GM12872 (cell line): ENCODE measurements around the gene ZFYVE9.

Experiments used
- TF ChIP-seq, protein P1 (sequence below): IDR thresholded peaks from 3 replicates; pipeline ENCODE4 v1.5.1; 2011; ENCODE audit warnings: low read depth, mild to moderate bottlenecking, low read length, moderate library complexity; ENCODE audit not compliant: insufficient read depth

Gene ZFYVE9

DNA sequence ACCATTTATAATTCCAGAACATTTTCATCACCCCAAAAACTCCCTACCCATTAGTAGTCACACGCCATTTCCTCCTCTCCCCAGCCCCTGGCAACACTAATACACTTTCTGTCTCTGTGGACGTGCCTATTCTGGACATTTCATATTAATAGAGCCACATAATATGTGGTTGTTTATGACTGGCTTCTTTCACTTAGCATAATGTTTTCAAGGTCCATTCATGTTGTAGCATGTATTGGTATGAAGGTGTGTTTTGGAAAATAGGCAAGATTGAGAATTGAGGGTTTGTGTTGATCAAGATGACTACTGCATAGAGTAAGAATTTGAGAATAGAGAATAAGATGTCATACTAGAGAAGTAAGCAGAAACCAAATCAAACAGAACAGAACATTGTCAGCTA, 67.5 kb downstream of the ZFYVE9 start:
- TF ChIP-seq, protein P1, sequence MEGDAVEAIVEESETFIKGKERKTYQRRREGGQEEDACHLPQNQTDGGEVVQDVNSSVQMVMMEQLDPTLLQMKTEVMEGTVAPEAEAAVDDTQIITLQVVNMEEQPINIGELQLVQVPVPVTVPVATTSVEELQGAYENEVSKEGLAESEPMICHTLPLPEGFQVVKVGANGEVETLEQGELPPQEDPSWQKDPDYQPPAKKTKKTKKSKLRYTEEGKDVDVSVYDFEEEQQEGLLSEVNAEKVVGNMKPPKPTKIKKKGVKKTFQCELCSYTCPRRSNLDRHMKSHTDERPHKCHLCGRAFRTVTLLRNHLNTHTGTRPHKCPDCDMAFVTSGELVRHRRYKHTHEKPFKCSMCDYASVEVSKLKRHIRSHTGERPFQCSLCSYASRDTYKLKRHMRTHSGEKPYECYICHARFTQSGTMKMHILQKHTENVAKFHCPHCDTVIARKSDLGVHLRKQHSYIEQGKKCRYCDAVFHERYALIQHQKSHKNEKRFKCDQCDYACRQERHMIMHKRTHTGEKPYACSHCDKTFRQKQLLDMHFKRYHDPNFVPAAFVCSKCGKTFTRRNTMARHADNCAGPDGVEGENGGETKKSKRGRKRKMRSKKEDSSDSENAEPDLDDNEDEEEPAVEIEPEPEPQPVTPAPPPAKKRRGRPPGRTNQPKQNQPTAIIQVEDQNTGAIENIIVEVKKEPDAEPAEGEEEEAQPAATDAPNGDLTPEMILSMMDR = no peak

GRCh38 chr1:52210044-52210443, 68.2 kb downstream of the ZFYVE9 start:
- TF ChIP-seq, protein P1 = no peak

- TF ChIP-seq, protein P1 = no peak
Measured at GRCh38 chr1:52216907-52217458, 75.1 kb downstream of the ZFYVE9 start.

- TF ChIP-seq, protein P1 = no peak
Measured at GRCh38 chr1:52225174-52225573, 83.3 kb downstream of the ZFYVE9 start.

DNA sequence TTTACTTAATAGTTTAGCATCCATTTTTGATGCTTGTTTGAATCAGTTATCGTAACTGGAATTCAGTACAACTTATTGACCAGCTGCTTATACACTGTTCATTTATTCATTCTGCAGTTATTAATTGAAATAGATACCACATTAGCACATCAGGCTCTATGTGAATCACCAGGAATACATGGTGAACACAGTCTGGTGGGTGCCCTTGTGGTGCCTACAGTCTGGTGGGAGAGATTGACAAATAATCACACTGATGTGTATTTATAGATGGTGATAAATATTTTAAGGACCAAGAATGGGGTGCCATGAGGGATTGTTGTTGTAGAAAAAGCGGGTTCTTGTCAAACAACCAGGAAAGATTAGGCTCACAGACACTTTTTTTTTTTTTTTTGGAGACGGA, 87.6 kb downstream of the ZFYVE9 start:
- TF ChIP-seq, protein P1 = no peak

DNA sequence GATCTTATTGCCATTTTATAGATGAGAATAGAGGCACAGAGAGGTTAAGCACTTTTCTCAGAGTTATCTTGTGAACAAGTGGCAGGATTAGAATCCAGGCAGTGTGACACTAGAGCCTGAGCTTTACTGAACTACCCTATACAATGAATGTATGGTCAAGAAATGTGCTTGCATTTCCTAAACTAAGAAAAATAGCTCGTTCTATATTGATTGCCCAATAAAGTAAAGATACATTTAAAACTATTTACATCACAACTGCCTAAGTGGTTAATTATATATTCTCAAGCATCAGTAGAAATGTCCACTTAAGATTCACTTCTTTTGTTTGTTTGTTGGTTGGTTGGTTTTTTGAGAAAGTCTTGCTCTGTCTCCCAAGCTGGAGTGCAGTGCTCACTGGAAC, 91.6 kb downstream of the ZFYVE9 start:
- TF ChIP-seq, protein P1 = no peak

DNA sequence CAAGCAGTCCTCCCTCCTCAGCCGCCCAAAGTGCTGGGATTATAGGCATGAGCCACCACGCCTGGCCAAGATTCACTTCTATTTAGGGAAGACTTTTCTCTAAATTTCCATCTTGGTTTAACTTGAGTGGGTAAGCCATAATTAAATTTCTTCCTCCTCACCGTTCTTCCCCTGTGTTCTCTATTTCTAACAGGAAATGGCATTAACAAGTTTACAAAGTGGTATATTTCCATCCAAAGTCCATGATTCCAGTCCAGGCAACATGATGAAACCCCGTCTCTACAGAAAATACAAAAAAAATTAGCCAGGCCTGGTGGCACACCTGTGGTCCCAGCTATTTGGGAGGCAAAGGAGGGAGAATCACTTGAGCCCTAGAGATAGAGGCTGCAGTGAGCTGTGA, 92.1 kb downstream of the ZFYVE9 start:
- TF ChIP-seq, protein P1 = no peak
